A172 (cell line): ENCODE data around the gene FDXR. TPM values are rescaled to one million over a fixed set of nuclear protein-coding genes. Genes with fewer than 3 reads are reported as not detected.
A peak's percentile ranks its signal among the peaks of the same experiment; 100 is the strongest.
"Not testable (repeated sequence)": the region's sequence is repeated elsewhere in the genome, so short reads cannot be mapped to it uniquely, and the experiment has no call there.

Experiments
- DNase-seq: peaks from one replicate; pipeline ENCODE4 v3.0.0-alpha.2; 2015; ENCODE audit warnings: low spot score
- total RNA-seq: library from RNA; depleted of rRNA; stranded (reverse); fragments of >200 nt; shearing (Covaris generic); gene quantifications from 2 replicates; pipeline ENCODE4 v1.2.3, GENCODE V29; 2014

Gene FDXR
- total RNA-seq, 1 experiment from 2014 or later = 35.9 TPM

DNA sequence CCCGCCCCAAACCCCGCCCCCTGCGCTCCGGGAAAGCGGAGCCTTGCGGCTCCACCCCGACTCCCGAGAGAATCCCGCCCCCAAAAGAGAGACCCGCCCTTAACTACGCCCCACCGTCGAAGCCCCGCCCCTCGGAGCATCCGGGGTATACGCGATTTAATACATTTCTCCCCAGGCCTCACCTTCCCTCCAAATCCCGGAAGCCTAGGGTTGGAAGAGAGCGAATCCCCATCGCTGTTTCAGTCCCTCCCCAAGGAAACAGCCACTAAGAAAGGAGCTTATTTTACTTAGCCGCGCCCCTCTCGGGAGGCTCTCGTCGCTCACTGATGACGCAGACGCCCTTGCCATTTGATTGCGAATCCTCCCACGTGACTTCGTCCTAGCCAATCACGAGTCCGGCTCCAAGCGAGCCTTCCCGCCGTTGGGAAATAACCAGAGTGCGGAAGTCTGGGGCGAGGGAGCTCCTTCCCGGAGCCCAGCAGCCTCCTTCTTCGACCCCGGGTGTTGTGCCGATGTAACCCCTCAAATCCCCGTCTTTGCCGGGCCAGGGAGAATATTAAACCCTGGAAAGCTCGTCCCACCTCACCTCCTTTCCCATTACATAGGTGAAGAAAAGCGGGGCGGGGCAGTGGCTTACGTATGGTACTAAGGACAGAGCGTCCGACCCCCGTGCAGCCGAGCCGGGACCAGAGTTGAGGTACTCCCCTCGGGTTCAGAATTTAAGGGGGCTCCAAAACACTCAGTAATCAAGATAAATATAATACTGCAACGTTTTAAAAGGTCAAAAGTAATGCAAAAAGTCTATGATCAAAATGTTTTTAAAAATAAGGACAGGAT, 461 bp upstream of the FDXR start:
- DNase-seq = peak; percentile 100

DNA sequence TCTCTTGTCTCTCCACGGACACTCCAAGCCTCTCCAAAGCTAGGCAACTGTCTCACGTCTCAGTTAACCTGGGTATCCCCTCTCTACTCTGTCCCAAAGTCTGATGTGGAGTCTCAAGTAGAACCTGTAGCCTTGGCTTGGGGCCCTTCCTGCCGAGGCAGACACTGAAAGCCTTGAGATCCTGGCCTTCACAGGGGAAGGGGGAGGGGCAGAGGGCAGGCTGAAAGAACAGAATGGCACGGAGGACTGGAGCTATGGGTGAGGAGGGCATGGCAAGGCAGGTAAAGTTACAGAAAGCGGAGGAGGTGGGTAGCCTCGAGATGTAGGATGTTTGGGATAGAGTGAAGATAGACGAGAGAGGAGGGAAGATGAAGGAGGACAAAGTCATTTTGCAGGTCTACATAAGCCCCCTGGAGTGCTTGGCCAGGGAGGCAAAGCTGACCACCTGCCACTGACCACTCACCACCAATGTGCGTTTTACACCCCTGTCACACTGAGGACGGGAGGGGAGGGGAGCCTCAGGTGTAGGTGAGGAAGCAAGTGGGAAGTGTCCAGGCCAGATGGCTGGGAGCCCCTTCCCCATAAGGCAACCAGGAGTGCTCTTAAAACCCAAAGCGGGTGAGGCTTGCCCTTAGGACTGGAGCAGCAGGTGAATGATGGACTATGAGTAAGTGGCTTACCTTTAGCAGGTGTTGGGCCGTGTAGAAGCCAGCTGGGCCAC, 1.3 kb downstream of the FDXR start:
- DNase-seq = no peak

DNA sequence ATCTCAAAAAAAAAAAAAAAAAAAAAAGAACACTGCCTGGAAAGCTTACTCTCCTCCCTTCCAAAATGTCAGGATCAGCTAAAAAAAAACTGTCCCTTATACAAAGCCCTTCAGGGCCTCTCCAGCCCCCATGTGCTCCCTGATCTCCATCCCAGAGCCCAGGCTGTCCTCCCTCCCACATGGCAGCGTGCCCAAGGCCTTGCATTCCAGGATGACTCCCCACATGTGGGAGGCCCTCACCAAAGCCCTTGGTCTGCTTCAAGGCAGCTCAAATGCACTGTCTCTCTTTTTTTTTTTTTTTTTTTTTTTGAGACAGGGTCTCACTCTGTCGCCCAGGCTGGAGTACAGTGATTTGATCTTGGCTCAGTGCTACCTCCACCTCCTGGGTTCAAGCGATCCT, 2.3 kb downstream of the FDXR start:
- peak; percentile 57 for DNase-seq

DNA sequence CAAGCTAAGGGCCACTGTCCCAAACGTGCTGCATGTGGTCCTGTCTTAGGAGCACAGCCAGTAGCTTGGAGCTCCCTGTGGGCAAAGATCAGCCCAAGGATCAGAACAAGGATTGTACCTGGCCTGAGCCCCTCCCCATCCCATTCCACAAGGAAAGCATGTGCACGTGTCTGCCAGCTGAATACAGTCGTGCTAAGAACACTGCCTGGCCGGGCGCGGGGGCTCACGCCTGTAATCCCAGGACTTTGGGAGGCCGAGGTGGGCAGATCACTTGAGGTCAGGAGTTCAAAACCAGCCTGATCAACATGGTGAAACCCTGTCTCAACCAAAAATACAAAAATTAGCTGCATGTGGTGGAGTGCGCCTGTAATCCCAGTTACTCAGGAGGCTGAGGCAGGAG, 2.8 kb downstream of the FDXR start:
- not testable (repeated sequence) for DNase-seq

DNA sequence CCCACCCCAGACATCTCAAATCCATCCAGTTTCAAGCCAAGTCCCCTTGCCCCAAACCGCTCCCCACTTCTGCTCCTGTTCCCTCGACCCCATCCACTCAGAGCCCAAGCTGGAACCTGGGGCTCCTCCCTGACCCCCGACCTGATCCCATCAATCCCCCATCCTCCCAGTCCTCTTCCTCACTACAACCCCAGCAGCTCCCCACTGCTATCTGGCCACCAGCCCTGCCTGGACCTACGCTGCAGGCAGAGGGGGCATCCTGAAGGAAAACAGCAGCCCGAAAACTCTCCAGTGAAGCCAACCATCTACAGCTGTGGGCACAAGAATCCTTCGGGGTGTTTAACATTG, 3.9 kb downstream of the FDXR start:
- DNase-seq = no peak

DNA sequence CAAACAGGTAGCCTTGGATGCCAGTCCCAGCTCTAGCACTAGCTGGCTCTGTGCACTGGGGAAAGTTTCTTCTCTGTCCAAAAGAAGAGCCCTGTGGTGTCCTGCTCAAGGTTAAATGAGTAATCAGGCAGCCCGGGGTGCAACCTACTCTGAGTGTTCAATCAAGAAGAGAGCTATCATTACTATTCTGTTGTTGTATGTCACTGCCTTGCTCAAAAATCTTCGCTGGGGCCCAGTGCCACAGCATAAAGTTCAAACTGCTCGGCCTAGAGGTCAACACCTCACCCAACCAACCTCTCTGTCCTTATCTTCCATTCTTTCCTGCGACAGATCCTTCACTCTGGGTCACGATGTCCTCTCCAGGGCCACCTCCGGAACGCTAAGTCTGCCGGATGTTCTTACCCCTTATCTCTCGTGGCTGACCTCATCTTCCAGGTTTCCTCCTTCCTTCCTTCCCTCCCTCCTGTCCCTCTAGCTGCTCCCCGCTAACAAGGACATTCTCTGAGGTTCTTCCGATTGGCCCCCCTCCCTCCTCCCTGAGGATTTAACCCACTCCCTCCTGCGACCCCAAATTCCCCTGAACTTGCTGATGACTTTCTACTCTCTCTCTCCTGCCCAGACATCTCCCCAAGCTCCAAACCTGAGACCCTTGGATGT, 4.4 kb downstream of the FDXR start:
- no peak for DNase-seq

DNA sequence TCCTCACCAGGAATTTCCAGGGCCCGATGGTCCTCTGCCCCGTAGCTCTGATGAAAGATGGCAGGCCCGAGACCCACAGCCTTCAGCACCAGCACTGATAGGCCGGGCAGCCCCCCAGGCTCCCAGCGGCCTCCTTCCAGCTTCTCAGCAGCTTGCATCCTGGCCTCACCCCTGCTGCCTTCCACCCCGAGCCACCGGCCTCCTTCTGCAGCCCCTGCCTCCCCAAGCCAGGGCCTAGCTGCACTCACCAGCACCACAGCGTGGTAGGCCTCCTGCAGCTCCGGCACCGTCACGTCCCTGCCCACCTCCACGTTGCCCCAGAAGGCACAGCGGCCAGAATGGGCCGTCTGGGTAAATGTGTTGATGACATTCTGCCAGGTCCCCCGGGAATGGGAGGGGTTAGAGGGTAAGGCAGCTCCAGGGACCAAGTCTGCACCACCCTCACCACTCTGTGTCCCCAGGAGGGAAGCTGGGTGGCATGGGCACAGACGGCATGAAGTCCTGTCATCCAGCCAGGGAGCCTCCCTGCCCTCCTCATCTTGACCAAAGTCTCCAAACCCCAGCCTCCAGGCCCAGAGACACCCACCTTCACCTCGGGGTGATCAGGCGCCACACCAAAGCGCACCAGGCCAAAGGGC, 6.5 kb downstream of the FDXR start:
- no peak for DNase-seq

DNA sequence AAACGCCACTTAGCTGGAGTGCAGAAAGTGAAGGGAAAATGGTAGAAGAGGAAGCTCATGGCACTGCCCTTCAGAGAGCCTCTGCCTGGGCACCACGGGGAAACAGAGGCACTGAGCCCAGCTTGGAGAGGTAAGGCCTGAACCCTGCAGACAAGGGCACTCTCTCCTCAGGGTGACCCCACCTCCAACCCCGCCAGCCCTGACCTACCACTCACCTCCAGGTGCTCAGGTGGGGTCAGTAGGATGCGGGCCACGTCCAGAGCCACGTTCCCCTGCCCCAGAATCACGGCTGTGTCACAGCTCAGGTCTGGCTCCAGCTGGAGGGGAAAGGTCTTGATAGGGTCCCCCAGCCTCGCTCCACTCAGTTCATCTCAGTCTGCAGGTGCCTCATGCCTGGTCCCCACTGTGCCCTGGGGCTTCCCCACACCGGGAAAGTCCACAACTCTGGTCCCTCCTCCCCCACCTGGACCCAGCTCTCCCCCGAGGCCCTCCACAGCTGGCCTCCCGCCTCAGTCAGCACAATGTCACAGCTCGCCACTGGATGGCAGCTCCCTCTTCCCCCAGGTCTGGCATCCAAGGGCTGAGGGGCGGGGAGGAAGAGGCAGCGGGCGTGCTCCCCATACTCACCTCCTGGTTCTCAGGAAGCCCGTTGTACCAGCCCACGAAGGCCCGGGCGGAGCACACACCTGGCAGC, 7.1 kb downstream of the FDXR start:
- DNase-seq = no peak

DNA sequence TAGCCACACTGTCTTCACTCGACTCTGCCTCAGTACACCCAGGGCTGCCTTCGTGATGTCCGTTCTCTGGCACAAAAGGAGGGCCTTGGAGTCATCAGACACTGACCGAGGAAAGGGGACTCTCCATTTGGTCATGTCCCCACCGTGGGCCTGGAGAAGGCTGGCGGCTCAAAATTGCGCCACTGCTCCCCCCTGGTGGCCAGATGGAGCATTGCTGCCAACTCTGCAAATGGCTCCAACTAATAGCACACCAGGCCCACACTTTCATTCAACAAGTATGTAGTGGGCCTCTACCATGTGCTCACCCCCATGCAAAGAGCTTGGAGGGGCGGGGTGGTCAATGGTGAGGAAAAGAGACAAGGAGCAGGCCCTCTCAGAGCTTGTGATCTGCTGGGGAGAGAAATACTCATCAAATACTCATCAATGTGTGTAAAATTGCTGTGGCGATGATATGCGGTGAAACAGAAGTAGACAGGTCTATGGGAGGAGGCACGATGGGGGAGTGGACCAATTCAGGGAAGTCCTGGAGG, 7.9 kb downstream of the FDXR start:
- peak; percentile 67 for DNase-seq

DNA sequence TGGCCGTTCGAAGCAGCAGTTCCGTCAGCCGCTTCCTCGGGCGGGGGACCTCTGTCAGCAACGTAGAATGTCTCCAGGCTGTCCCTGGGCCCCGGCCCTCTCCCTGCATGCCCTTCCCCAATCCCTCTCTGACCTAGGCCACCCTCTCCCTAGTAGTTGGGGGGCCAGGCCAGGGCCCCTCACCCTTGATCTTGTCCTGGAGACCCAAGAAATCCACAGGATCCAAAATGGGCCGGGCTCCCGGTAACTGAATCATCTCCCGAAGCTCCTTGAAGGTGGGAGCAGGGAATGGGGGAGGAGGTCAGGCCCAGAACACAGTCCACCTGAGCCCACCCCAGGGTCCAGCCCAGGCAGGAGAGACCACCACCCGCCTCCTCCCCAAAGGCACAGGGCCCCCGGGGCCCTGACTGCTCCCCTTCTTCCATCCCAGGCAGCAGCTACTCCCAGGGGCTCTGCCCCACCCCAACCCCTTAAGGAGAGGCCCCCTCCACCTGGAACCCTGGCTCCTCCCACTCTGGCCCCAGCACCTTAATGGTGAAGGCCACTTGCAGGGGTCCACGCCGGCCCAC, 8.4 kb downstream of the FDXR start:
- DNase-seq = no peak

DNA sequence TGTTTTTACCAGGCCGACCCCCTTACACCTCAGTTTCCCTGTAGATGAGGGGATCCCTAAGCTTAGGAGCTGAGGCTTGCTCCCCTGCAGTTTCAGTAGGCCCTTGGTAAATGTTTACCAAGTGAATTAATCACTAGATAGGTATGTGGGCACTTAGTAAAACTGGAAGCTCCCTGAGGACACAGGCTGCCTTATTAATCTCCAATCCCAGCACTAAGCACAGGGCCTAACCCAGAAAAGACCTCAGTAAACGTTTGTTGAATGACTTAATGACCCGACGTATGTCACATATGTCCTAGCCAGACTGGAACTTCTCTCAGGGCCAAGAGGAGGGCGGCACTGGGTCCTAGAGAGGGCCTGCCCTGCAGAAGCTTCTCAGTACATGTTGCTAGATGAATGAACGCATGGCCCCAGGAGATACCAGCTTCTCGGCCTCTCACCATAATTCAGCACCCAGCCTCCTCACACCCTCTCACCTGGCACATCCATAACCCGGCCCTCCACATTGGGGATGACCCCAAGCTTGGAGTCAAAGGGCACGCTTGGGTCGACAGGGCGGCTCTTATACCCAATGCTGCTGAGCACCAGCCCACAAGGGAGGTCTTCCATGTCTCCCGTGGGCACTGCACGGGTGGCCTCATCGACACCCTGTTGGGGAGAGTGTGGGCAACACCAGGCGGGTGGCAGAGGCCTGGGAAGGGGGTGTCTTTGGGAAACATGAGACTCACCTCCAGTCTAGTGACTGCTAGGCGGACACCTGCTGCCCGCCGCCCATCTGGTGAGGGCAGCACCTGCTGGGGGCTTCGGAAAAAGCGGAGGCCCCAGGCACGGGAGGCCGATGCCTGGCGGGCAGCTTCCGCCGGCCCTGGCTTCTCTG, 9.1 kb downstream of the FDXR start:
- no peak for DNase-seq

DNA sequence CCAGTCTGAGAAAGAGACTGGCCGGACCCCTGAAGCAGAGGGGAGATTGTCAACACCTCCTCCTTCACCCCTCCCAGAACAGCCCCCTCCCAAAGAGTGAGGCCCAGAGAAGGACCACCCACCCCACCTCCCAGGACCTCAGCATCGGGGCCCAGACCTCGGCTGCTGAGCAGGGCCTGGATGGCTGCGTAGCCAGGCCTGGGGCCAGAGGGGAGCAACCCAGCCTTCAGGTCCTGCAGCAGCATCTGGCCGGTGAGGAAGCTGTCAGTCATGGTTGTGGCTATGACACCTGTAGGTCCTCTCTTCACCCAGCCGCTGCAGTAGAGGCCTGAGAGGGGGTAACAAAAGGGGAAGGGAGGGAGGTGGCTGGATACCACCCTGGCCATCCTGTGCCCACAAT, 9.9 kb downstream of the FDXR start:
- no peak for DNase-seq

DNA sequence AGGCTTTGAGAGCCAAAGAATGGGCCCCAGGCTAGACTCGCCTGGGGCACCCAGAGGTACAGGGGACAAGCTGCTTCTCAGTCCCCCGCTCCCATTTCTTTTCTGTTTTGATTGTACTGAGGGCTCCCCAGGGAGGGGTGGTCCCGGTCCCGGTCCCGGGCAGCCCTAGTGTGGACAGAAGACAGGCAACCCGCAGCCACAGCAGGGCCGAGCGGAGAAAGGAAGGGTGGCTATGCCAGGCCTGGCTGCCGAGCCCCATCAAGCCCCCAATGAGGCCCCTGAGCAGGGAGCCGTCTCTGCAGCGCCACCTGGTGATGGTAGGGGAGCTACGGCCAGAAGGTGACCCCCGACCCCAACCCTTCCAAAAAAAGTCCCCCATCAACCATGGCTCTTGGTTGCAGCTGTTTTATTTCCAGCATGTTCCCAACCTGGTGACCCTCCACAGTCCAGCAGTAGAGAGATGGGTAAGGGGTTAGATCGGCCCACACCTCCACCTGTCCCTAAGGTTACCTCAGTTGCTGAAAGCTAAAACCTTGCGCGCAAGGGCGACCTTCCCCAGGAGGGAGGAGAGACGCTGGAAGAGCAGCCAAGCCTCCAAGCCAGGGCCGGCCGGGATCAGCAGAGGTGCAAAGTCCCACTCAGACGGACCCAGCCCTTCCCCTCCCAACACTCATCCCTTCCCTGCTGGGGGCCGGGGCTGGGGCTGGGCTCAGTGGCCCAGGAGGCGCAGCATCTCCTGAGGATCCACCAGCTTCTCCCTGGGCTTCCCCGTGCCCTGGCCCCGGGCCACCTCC, 10.5 kb downstream of the FDXR start:
- DNase-seq = no peak

DNA sequence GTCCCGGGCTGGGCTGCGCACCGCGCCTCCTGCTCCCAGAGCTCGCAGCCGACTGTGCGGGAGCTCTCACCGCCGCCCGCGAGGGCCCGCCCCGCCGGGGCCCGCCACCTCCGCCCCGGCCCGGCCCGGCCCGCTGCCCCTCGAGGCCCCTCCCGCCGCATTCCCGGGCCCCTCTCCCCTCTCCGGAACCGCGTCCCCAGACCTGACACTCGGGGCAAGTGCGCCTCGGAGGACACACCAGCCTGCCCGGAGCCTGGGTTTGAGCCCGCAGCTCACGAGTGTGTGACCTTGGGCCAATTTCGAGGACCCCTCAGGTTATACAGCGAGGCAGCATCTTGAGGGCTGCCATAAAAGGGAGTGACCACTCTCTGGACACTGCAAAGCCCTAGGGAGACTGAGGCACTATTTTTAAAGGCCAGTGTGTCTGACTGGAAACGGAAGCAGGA, 11.1 kb downstream of the FDXR start:
- no peak for DNase-seq

DNA sequence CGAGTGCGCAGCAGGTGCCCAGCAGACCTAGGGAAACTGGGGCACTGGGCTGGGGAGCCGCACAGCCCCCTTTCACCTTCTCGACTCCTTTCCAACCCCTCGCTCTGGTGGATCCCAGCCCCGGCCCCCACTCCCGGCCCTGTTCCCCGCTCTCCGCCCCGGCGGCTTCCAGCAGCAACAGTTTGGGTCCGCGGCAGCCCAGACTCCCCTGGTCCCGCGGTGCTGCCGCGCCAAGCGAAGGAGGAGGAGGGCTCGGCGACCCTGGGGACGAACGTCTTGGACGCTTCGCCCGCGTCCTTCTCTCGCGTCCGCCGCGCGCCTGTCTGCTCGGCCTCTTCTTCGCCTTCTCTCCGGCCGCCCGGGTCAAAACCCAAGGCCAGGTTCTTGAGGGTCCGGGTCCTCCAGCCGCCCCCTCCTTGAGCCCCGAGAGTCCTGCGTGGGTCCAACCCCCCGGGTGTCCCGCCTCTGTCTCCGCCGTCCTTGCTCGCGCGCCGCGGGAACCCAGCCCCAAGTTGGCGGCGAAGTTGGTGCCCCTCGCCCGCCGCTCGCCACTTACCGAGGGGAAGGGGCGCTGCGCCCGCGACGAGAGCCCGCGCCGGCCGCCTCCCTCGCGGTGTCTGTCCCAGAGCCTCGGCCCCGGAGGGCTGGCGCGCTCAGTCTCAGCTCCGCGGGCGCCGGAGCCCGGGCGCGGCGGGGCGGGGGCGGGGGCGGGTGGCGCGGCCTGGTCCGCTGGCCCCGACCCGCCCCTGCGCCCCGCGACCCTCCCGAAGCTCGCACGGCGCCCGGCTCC, 11.7 kb downstream of the FDXR start:
- DNase-seq = no peak

DNA sequence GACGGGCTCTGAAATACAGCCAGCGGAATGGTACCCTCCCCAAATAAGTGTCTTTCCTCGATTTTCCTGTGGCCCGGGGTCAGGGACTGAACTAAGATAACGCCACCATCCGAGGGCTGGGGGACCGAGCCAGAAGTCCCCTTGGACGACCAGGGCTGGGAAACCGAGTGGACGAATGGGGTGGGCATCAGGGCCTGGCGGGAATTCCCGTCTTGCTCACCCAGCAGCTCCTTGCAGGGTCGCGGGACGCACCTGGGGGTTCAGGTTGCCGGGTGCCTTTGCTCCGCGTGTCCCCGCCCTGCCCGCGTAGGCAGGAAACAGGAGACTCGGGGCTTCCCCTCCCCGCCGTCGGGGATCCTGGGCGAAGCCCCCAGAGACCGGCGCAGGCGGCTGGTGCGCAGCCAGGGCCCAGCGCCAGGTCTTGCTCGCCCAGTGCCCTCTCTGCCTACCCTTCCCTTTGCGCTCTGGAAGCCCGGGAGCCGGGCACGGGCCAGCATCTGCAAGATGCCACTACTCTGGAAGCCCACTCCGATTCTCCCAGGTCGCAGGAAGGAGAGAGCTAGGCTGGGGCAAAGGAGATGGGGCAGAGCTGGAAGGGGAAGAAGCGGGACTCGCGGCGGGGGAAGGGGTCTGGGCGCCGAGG, 12.4 kb downstream of the FDXR start:
- DNase-seq = no peak

DNA sequence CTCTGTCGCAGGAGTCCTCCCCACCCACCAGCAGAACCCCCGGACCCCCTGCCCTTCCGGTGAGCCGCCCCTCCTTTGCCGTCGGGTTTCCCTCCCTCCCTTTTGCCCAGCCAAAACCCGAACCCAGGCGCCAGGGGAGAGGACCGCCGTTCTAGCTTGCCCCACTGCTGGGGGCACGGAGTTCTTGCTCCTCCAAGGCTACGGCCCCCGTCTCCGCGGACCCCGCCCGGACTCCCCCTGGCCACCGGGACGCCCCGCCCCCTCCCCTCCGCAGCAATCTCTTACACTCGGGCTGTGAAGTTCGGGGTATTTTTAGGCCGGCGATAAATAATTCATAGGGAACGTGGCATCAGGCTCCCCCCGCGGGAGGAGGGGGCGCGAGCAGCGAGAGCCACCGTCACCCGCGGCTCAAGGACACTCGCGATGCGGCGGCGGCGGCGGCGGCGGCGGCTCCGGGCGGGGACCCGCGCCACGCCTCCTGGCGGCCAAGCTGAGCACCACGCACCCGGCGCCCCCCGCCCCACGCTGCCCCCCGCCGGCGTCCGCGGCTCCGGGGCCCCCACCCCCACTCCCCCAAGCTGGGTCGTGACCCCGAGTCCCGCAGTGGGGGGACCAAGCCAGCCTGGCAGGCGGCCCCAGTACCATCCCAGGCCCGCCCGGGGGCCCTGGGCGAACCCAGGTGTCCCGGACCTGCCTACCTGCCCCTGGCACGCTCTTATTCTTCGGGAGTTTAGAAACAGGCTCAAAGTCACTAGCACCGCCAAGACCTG, 13.2 kb downstream of the FDXR start, which contains the start of gene GRIN2C:
TSS of gene GRIN2C (minus strand) at position 427 of the 770 bp plus-strand sequence. CDS start 4,793 bp downstream, outside the sequence.
- DNase-seq = no peak
